Endothelial cell (in vitro differentiated cells): ENCODE data around the gene SFXN3. TPM values are rescaled to one million over a fixed set of nuclear protein-coding genes. Genes with fewer than 3 reads are reported as not detected.

Source experiments
- DNase-seq: peaks from one replicate; pipeline ENCODE4 v3.0.0; 2021; ENCODE audit warnings: low spot score
- H3K27ac Mint-ChIP-seq: one replicate; pipeline ENCODE4 v1.8.0; 2021; ENCODE audit warnings: mixed read lengths, inconsistent platforms; ENCODE audit not compliant: unreplicated experiment
- H3K27me3 Mint-ChIP-seq: one replicate; pipeline ENCODE4 v1.8.0; 2021; ENCODE audit warnings: mild to moderate bottlenecking, moderate library complexity, mixed read lengths, inconsistent platforms; ENCODE audit not compliant: unreplicated experiment
- H3K36me3 Mint-ChIP-seq: one replicate; pipeline ENCODE4 v1.8.0; 2021; ENCODE audit warnings: mild to moderate bottlenecking, low read depth, mixed read lengths, inconsistent platforms; ENCODE audit not compliant: unreplicated experiment
- H3K4me1 Mint-ChIP-seq: one replicate; pipeline ENCODE4 v1.8.0; 2021; ENCODE audit warnings: mild to moderate bottlenecking, mixed read lengths, inconsistent platforms; ENCODE audit not compliant: unreplicated experiment
- H3K4me3 Mint-ChIP-seq: one replicate; pipeline ENCODE4 v1.8.0; 2021; ENCODE audit warnings: mild to moderate bottlenecking, mixed read lengths, inconsistent platforms; ENCODE audit not compliant: unreplicated experiment
- H3K9me3 Mint-ChIP-seq: one replicate; pipeline ENCODE4 v1.8.0; 2021; ENCODE audit warnings: mixed read lengths, inconsistent platforms; ENCODE audit not compliant: unreplicated experiment
- CTCF ChIP-seq: fragments of 200-600 bp; sonication (generic); IDR thresholded peaks from one replicate; pipeline ENCODE4 v1.5.0; 2021; ENCODE audit warnings: antibody characterized with exemption; ENCODE audit not compliant: unreplicated experiment
- total RNA-seq: library from RNA; stranded (reverse); fragmentation: NEBNext Ultra II Directional; extraction: Animal tissue kit (Norgen Biotek cat#: 25700); gene quantifications from one replicate; pipeline ENCODE4 v1.2.1, GENCODE V29; 2021; ENCODE audit not compliant: unreplicated experiment

The SFXN3 gene
- total RNA-seq, 1 donor from 2014 or later = 27.1 TPM

- Mint-ChIP-seq H3K36me3 (peaks cover 7% of the 10 kb centered on the region), H3K9me3 (no peaks in the 10 kb centered on the region), H3K4me3 (no peak overlapping the region), H3K4me1 (peaks cover 4% of the 10 kb centered on the region), H3K27me3 (peaks cover 3% of the 10 kb centered on the region), H3K27ac (no peak overlapping the region)
- DNase-seq = no peak
- no peak for TF ChIP-seq CTCF
Measured at GRCh38 chr10:101007915-101008822, 22.9 kb upstream of the SFXN3 start.

GRCh38 chr10:101008823-101009423 is 22.1 kb upstream of the SFXN3 start:
- Mint-ChIP-seq H3K9me3 (no peaks in the 10 kb centered on the region), H3K27ac (no peak overlapping the region), H3K4me3 (no peak overlapping the region), H3K4me1 (peaks cover 8% of the 10 kb centered on the region), H3K27me3 (peaks cover 3% of the 10 kb centered on the region), H3K36me3 (peaks cover 7% of the 10 kb centered on the region)
- DNase-seq = no peak
- no peak for TF ChIP-seq CTCF

GRCh38 chr10:101010329-101010728 is 20.7 kb upstream of the SFXN3 start:
- peaks cover 11% of the 10 kb centered on the region for H3K27me3 Mint-ChIP-seq
- H3K9me3 Mint-ChIP-seq = no peaks in the 10 kb centered on the region
- no peak overlapping the region for H3K4me3 Mint-ChIP-seq
- H3K4me1 Mint-ChIP-seq = peaks cover 13% of the 10 kb centered on the region
- TF ChIP-seq CTCF = no peak
- H3K36me3 Mint-ChIP-seq = peaks cover 7% of the 10 kb centered on the region
- DNase-seq = no peak
- no peak overlapping the region for H3K27ac Mint-ChIP-seq

GRCh38 chr10:101011517-101012423 is 19.3 kb upstream of the SFXN3 start:
- Mint-ChIP-seq H3K36me3 (no peaks in the 10 kb centered on the region), H3K27ac (no peak overlapping the region), H3K9me3 (no peaks in the 10 kb centered on the region), H3K4me3 (no peak overlapping the region), H3K27me3 (peaks cover 15% of the 10 kb centered on the region), H3K4me1 (peaks cover 13% of the 10 kb centered on the region)
- DNase-seq = peak; percentile 33
- TF ChIP-seq CTCF = peak; percentile 18
